ENCODE results near the gene PJA1.
A peak's percentile ranks its signal among the peaks of the same experiment; 100 is the strongest.

PJA1 gene

DNA sequence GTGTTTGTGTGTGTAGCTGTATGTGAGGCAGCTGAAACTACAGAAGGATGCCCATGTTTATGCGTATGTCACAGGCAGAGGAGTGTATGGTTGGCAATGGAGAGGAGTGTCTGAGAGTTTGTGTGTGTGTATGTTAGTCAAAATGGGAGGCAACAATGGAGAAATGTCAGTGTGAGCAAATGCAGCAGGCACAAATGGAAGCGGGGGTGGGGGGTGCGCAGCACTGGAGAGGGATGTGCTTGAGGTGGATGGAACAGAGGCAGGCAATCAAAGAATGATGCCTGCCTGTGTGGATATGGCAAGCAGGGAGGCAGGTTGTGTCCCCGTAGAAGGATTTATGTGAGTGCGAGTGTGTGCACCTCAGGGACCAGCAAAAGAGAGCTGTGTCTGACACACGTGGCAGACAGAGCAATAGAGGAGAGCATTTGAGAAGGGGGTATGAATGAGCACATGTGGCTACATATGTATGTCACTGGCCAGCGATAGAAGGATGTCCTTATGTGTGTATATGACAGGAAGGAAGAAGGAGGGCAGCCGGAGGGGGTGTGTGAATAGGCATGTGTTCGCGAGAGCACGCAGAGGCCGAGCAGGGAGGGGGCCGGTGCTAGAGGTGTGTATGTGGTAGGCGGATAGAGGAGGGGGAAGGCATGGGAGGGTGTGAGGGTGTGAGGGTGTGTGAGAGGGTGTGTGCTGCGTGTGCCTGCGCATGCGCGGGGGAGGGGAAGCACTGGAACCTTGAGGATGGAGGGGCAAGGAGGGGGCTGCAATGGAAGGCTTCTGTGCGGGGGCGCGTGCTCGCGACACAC is 1.1 kb downstream of the PJA1 start:
- no peak for DNase-seq

DNA sequence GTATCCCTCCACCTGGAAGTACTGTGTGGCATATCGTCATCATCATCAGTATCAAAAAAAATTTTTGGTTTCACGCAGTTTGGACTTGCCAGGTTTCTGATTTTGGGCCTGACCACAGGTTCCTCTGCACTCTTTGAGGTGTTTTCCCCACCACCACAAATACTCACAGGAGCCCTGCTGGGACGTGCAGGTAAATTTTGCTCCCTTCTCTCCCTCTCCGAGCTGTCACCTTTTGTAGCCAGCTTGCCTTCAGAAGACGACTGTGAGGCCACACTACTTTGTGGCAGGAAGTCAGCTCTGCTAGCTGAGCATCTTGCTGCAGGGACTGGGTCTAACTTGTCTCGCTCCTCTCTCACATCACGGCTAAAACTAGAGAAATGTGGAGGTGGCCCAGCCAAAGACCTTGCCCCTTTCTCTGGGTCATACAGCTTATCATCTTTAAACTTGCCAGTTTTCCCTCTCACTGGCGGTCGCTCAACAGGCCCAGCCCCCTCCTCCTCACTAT is 2.8 kb downstream of the PJA1 start:
- no peak for DNase-seq

DNA sequence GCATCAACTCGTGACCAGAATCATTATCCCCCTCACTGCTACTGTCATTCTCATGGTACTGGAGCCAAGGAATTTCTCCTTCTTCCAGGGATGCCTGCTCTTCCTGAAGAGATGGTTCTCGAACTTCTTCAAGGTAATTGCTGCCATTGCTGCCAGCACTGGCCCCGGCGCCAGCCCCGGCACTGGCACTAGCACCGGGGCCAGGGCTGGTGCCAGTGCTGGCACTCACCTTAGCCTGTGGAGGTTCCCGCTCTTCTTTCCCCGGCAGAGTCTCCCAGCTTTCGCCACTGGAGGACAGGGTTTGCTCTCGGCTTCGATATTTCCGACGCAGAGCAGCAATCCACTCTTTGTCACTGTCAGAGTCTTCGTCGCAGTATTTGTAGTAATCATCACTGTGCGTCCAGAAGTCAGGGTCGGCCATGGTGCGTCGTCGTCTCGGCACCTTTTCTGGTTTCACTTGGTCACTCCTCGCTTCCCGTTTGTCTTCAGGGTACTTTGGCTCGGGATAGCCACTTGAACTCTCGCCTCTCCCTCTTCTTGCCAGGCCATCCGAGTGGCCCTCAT is 3.4 kb downstream of the PJA1 start:
- DNase-seq = no peak

DNA sequence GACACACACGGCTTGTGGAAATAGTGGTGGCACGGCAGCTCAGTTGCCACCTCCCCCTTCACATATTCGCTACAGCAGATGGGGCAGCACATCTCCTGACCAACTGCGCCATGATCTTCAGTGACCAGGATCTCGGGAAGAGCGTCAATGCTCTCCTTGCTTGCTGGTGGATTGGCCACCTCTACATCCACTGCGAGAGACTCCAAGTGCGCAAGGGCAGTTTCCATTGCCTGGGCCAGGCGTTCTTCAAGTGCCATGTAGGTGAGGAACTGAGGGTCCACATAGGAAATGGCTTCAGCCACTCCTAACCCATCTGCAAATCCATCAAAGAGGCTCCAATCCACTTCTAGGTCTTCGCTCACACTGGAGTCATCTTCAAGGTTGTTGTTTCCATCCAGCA is 3.9 kb downstream of the PJA1 start:
- DNase-seq = no peak

DNA sequence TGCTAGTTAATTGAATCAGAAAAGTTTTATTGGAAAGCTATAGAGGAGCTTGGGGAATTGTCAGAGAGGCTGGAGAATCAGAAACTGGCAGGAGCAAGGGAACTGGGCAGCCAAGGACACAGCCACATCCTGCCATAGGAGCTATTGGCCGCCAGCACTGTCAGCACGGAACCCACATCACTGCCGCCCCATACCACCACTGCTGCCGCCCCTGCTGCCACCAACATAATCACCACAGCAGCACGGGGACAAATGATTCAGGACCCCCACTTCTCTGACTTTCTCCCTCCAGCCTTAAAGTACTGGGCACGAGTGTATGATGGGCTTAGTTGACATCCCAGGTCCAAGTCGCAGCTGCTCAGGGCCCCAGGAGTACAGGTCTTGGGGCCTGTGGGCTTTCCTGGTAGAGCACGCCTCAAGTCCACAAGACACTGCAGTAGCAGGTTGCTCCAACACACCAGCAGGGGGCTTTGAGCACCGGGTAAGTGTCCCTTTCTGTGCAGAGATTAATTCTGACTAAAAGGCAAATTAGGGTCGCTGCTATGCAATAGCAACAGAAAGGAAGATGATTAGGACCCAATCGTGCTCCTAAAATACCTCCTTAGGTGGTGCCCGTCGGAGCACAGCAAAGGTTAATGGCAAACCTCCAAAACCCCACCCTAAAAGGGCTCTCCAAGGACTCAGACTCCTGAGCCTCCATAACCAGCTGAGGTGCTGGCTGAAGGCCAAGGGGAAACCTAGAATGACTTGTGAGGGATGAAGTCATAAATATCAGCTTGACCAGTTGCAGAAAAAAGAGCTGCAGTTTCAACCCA is 6.9 kb downstream of the PJA1 start:
- peak; percentile 70 for DNase-seq

DNA sequence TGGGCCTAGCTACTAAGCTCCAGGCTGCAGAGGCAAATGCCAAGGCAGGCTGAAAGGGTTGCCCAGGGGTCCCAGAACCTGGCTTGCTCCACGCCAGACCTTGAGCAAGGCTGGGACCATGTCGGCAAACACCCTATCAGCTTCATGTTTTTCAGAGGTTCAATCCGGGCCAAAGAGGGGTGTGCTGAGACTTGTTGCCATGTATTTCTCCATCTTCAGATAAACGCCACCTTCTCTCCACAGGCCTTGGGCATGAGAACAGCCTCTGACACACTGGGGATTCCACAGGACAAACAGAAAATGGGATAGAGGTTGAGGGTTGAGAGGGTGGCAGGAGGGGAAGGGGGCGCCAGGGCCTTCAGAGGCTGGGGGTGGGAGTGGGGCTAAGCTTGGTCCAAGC is 8.6 kb downstream of the PJA1 start:
- no peak for DNase-seq

DNA sequence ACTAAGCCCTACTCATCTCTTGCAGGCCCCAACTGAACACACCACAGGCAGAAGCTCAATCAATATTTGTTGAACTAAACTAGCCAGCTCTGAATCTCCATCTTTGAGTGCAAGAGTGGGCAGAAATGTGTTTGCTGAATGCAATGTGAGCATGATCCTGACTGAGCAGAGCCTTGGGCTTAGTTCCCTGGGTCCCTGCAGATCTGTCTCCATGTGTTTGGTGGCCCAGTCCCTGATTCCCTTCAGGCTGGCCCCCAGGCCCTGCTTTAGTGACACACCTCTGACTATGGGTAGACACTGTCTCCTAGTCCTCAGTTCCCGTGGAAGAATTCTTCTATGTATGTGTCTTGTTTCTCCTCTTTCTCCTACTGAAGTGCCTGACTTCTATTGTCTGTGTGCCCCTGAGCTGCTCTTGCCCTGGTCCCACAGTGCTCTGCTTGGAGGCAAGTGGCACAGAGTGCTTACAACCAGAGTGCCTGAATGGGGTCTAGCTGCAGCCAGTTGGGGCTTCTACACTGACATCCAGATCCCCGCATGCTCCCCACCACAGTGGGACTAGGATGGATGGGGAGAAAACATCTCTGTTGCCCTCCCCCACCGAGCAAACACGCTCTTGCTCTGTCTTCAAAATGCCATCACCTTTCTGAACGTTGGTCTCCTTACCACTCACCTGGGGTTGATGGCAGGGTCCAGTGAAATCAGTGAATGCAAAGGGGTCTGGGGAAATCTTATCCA is 9.3 kb downstream of the PJA1 start:
- no peak for DNase-seq

DNA sequence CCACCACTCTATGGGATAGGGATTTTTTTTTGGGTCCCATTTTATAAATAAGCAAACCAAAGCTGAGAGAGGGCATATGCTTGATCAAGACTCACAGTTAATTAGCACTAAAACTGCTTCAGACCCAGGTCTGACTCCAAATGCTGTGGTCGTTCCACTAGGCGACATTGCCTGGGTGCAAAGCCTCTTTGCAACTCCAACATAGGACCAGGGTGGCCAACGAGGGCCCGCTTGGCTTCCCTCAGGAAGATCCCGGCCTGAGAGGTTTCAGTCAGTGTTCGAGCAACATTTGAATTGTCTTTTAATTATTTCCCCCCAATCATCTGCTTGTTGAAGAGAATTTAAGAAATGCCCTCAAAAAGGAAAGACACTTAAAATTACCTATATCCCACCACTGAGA is 11.2 kb downstream of the PJA1 start:
- no peak for DNase-seq

DNA sequence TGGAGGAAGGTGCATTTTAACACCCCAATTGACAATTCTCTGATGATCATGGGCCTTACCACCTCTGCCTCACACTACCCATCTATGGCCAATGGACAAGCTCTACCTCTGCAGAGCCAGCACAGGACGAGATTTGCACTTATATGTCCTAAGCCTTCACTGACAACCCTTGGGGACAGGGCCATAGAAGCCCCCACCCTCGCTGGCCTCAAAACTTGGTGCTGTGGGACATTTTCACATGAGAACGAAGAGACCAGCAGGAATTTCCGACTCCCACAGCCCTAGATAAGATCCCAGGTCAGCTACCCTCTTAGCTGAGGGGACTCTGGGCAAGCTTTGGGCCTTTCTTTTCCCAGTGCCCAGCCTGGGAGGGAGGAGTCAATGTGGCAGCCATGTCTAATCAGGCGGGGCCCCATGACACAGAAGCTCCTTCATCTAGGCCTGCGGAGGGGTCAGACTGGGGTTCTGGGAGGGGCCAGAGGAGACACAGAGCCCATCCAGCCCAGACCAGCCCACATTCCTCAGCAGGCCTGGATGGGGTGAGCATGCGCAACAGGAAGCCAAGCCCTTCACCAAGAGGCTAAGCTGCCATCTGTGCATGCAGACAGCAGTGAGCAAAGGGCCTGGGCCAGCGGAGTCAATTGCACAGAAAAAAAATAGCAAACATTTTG is 12.1 kb downstream of the PJA1 start:
- DNase-seq = no peak

DNA sequence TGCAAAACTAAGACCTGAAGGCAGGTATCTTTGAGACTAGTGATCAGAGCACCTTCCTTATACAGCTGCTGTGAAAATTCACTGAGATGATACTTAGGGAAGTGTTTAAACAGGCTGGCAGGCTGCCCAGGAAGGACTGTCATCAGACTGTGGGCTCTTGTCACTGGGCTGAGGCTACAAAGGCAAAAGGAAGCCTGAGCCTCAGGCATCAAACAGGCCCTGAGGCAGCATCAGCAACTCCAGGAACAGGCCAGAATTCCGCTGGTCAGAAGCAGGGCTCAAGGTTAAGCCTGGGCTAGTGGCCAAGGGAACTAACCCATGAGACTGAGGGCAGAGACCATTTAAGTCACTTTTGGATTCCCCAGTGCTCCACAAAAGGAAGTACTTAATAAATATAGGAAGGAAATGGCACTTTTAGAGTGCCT is 12.8 kb downstream of the PJA1 start:
- peak; percentile 57 for DNase-seq

DNA sequence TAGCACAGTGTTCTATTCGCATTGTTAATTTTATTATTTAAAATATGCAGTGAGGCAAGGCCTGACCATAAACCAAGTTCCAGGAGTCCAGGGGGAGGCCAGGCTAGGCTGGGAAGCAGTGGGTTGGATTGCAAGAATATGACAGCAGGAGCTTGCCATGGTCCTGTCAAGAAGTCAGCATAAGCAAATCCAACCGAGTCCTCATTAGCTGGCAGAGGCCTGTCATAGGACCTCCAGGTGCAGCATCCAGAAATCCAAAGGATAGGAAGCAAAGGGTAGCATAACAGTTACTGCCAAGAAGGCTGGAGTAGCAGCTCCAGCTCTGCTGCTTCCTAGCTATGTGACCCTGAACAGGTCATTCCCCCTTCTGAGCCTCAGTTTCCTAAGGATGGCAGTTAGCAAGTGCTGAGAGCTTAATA is 13.4 kb downstream of the PJA1 start:
- DNase-seq = no peak

DNA sequence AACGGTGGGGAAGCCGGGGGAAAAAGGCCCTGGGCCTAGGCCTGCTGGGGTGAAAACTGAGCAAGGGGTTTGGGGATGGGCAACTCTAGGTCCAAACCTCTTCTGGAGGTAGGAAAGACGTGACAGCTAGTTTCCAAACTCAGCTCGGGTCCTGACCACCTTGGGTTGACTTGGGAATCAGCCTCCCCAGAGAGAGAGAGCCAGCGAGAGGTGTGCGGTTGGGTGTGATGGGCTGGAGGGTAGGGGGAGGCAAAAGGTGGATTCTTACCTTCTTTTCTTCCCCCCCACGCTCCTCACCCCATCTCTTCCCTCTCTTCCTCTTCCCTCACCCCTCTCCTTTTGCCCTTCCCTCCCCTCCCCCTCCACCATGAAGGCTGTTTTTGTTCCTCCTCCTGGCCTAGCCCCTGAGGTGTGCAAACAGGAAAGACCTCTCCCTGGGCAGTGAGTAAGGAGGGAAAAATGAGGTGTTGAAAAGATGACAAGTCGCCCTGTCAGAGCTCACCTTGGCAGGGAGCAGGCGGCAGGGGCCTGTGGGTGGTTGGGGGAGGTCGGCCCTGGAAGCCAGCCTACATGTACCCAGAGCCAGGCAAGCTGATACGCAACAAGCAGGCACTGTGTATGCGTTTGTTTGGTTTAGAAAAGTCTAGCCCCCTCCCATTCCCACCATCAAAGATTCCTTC is 14.8 kb downstream of the PJA1 start:
- no peak for DNase-seq

DNA sequence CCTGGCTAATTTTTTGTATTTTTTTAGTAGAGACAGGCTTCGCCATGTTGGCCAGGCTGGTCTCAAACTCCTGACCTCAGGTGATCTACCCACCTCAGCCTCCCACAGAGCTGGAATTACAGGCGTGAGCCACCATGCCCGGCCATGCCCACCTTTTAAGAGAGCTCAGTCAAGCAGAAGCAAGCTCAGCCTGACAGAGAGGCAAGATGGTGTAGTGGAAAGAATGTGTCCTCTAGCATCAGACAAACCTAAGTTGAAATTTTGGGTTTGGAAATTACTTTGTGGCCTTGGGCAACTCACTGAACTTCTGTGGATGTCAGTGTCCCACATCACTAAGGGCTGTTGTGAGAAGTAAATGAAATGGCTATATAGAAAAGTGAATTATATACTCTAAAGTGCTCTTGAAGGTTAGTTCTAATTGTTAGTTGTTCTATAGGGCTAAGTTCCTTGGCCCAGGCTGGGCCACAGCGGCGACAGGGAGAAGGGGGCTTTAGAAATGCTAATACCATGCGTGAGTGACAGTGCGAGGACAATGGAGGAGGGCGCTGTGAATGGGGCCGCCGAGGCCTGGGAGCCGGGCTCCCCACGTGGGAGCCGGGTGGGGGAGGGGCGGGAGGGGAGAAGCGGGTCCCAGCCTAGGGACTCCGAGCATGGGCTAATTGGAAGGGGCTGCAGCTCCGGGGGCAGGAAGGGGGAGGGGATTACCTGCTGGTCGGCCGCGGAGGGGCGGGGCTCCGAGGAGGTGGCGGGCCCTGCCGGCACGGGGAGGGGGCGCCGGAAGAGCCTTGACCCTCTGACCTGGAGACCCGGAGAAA is 15.6 kb downstream of the PJA1 start:
- no peak for DNase-seq

DNA sequence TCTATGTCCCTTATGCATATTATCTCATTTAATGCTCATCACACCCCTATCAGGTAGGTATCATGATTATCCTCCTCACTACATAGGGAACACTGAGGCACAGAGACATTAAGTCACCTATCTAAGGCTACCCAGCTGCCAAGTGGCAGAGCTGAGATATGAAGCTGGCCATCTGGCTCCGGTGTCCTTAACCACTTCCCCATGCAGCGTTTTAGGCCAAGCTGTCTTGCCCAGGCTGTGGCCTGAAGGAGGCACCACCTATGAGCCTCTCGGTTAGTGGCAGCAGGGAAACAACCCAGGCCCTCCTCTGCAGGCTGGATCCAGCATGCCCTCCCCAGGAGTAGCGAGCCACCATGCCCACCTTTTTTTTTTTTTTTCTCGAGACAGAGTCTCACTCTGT is 16.3 kb downstream of the PJA1 start:
- DNase-seq = no peak

DNA sequence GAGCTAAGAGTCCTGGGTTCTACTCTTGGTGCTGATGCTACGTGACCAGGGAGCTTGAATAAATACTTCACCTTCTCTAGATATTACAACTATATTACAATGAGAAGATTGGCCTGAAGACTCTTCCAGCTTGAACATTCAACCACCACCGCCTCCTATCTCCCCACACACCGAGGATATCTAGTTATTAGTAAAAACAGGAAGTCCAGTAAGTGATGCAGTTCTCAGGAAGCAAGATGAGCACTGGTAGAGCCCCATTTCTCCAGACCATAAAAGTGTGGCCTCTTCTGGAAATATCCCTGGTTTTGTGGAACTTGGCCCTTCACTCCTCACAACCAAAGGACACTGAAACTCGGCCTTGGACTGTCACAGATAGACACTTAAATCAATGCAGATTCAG is 18.5 kb downstream of the PJA1 start:
- DNase-seq = no peak

DNA sequence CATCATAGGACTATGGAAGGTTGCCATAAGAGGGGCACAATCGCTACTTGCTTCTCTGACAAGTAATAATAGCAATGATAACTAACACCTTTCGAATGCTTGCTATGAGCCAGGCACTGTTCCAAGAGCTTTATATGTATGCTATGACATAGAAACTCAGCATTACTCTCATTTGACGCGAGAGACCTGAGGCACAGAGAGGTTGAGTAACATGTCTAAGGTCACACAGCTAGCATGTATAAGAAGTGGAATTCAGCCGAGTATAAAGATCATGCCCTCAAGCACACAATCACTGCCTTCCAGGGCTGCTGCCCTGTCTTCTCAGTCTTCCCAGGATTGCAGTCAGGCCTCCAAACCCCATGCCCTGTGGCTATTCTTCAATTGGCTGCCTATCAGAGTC is 19.5 kb downstream of the PJA1 start:
- DNase-seq = no peak

DNA sequence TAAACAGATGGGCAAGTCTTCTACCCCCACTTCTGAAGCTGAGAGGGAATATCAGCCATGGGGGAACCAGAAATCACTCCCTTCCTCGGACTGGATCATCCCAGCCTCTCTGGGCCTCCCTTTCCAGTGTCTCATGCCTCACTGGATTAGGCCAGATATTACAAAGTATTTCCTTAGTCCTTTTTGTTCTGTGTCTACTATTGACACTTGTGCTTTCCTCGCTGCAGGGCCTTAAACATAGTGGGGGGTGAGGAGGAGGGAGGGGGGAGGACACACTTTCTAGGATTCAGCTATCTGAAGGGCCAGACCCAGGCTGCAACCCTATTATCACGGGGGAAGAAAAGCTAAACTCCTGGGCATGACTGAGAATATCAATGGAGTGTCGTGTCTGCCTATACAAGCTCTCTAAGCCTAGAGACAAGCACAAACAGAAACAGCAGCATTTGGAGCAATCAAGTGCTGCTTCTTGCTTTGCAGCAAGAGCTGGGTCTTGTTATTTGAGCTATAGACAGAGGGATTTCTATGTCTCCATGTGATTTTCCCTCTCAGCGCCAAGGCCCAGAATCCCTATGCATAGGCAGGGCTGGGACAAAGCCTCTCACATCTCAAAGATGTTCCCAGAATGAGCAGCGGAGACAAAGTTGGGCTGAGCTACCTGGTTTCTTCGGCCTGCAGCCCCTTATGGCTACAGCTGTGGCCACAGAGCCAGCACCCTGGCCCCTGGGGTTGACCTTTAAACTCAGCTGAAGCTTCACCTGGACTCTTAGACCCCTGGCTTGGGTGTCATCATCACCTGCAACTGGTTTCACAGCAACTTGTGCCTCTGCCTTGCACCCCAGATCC is 20.2 kb downstream of the PJA1 start:
- no peak for DNase-seq

DNA sequence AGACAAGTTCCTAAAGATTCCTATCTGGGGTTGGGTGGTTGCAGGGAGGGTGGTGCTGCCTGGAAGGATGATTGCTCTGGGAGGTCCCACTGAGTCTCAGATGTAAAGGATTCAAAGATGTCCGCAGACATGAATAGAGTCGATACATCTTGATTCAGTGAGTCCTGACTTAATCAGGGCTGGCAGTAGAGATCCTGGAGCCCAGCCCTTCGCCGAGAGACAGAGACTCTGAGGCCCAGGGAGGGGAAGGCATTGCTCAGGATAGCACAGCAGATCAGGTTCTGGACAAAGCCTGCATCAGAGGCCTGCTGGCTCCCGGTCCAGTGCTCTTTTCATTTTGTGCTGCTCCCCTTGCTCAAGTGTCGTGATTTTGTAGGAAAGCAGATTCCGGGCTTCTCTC is 21.7 kb downstream of the PJA1 start:
- no peak for DNase-seq

DNA sequence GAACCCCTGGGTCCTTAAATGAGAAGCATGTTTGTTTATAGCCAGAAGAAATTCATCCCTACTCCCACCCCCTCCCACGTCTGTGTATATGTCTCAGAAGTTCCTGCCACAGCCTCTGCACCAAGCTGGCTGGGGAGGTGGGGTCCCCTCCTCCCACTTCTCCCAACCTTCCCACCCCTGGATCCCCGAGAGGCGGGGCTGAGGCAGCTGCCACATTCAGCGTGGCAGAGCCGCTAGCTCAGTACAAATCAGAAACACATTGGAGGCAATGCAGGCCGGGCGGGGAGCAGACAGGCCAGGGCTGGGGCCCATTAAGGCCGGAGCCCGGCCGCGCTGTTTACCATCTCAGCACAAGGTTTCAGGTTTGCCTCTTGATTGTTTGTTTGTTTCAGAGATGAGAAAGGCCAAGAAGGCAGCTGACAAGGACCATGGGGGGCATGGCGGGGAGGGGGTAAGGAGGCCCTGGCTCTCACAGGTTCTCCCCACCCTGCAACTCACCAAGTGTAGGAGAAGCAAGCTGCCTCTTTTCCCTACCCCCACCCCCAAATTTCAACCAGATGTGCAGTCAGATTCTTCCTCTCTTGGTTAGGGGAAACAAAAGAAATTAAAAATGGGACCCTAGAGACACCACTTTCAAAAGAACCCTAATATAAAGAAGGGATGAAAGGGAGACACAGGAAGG is 22.3 kb downstream of the PJA1 start:
- no peak for DNase-seq
